Measurements from ENCODE around the gene PSORS1C2. TPM values are rescaled to one million over a fixed set of nuclear protein-coding genes. Genes with fewer than 3 reads are reported as not detected.
"Not testable (repeated sequence)": the region's sequence is repeated elsewhere in the genome, so short reads cannot be mapped to it uniquely, and the experiment has no call there.

Gene PSORS1C2
- total RNA-seq, 1 experiment from 2014 or later, result 0.55 TPM

GRCh38 chr6:31165986-31166385 is 27.1 kb upstream of the PSORS1C2 start (continued):
- TF ChIP-seq ARID4B (CRISPR knock-in tag; IDR thresholded peaks at IDR 0.05; ENCODE audit: borderline replicate concordance) (no peak), ZNF532 (CRISPR knock-in tag; IDR thresholded peaks at IDR 0.05; ENCODE audit: borderline replicate concordance) (no peak)

- CTCF ChIA-PET, result interaction anchor here (0.7 to 1.5 kb wide), 3 partner anchors 27 to 201 kb away, joined by 3 to 4 read pairs (median 3); no protein-coding TSS in a partner anchor
- not testable (repeated sequence) for DNase-seq (ENCODE audit: low spot score); H3K27me3 Mint-ChIP-seq (ENCODE audit: low read depth); ATAC-seq; H3K9me3 Mint-ChIP-seq
- H3K27ac Mint-ChIP-seq, result peak overlapping the region; percentile 92
- POLR2A ChIA-PET, result interaction anchor here (0.9 to 1.2 kb wide), 2 partner anchors 15 to 22 kb away, joined by 3 read pairs; no protein-coding TSS in a partner anchor
- H3K4me1 Mint-ChIP-seq, result peaks cover 65% of the 10 kb centered on the region
- H3K4me3 Mint-ChIP-seq, result peak overlapping the region; percentile 97
- peaks cover 75% of the 10 kb centered on the region for H3K36me3 Mint-ChIP-seq
Observed at GRCh38 chr6:31165064-31165832, 26.4 kb upstream of the PSORS1C2 start.

- ChIA-PET CTCF (interaction anchor here (1.4 to 1.5 kb wide), 2 partner anchors 27 to 28 kb away, joined by 3 to 4 read pairs; no protein-coding TSS in a partner anchor), POLR2A (interaction anchor here (0.6 to 1.2 kb wide), 2 partner anchors 8 to 21 kb away, joined by 3 read pairs; no protein-coding TSS in a partner anchor)
- Mint-ChIP-seq H3K4me3 (0 out of 2 replicates have a peak overlapping the region, but pooled peaks have one; percentile 39), H3K27ac (peak overlapping the region; percentile 92), H3K4me1 (peaks cover 71% of the 10 kb centered on the region), H3K36me3 (peaks cover 71% of the 10 kb centered on the region)
- H3K27me3 Mint-ChIP-seq (ENCODE audit: low read depth); ATAC-seq; DNase-seq (ENCODE audit: low spot score); H3K9me3 Mint-ChIP-seq: not testable (repeated sequence)
Observed at GRCh38 chr6:31164475-31165063, 25.7 kb upstream of the PSORS1C2 start.

GRCh38 chr6:31163922-31164321 is 25.1 kb upstream of the PSORS1C2 start:
- Mint-ChIP-seq H3K4me1 (peaks cover 68% of the 10 kb centered on the region), H3K36me3 (peaks cover 65% of the 10 kb centered on the region), H3K27ac (peak overlapping the region; percentile 81), H3K4me3 (no peak overlapping the region), H3K9me3 (no peaks in the 10 kb centered on the region), H3K27me3 (ENCODE audit: low read depth) (no peaks in the 10 kb centered on the region)
- POLR2A ChIA-PET, result interaction anchor here (0.6 to 1.4 kb wide), 3 partner anchors 8 to 9 kb away, joined by 3 to 5 read pairs (median 3); no protein-coding TSS in a partner anchor
- no peak for DNase-seq (ENCODE audit: low spot score)
- CTCF ChIA-PET, result no interaction called here
- ATAC-seq, result no peak
- TF ChIP-seq IRF1 (CRISPR knock-in tag; IDR thresholded peaks at IDR 0.05) (no peak), ZNF532 (CRISPR knock-in tag; IDR thresholded peaks at IDR 0.05; ENCODE audit: borderline replicate concordance) (no peak), KAT7 (CRISPR knock-in tag; IDR thresholded peaks at IDR 0.05; ENCODE audit: borderline replicate concordance) (no peak), MLX (CRISPR knock-in tag; IDR thresholded peaks at IDR 0.05) (no peak), NFATC4 (CRISPR knock-in tag; IDR thresholded peaks at IDR 0.05) (no peak), GABPB1 (CRISPR knock-in tag; IDR thresholded peaks at IDR 0.05) (no peak), ZNF512 (CRISPR knock-in tag; IDR thresholded peaks at IDR 0.05; ENCODE audit: borderline replicate concordance) (no peak)

Measured in WTC11 (cell line).